HL-60/S4 treated with retinoic acid at 250 ng/mL for 4 days and 3 days (cell line): Measurements from ENCODE around the gene TOR4A.
"Not testable (repeated sequence)": the region's sequence is repeated elsewhere in the genome, so short reads cannot be mapped to it uniquely, and the experiment has no call there.

Experiments used
- in situ Hi-C: fragments of 300-500 bp; cut with MboI; formaldehyde crosslinking; loops from 2 replicates; pipeline ENCODE4 v1.7.0; 2022; ENCODE audit warnings: low sequenced_read_pairs

The TOR4A gene

GRCh38 chr9:137237759-137238726 is 39.5 kb upstream of the TOR4A start:
- in situ Hi-C loops, result no loop called here

GRCh38 chr9:137239541-137240200 is 37.9 kb upstream of the TOR4A start:
- in situ Hi-C loops, result not testable (repeated sequence)

GRCh38 chr9:137240318-137240840 is 37.1 kb upstream of the TOR4A start:
- in situ Hi-C loops, result no loop called here

- in situ Hi-C loops, result no loop called here
Measured at GRCh38 chr9:137240841-137241489, 36.6 kb upstream of the TOR4A start, which contains the start of gene TUBB4B. TSS of gene TUBB4B (plus strand) at chr9:137241287. CDS start at chr9:137241361, 74 bp downstream.

- in situ Hi-C loops, result no loop called here
Measured at GRCh38 chr9:137241490-137242268, 35.8 kb upstream of the TOR4A start.

GRCh38 chr9:137242269-137243203 is 35.0 kb upstream of the TOR4A start:
- in situ Hi-C loops, result no loop called here

GRCh38 chr9:137243266-137243625 is 34.3 kb upstream of the TOR4A start:
- in situ Hi-C loops, result not testable (repeated sequence)

- in situ Hi-C loops, result no loop called here
Measured at GRCh38 chr9:137243626-137244485, 33.7 kb upstream of the TOR4A start.

- in situ Hi-C loops, result no loop called here
Measured at GRCh38 chr9:137244486-137245449, 32.8 kb upstream of the TOR4A start.

GRCh38 chr9:137245450-137246421 is 31.8 kb upstream of the TOR4A start:
- in situ Hi-C loops, result no loop called here

- in situ Hi-C loops, result no loop called here
Measured at GRCh38 chr9:137247135-137247915, 30.2 kb upstream of the TOR4A start.

- in situ Hi-C loops, result no loop called here
Measured at GRCh38 chr9:137247916-137248175, 29.7 kb upstream of the TOR4A start.

- in situ Hi-C loops, result no loop called here
Measured at GRCh38 chr9:137250329-137251193, 27.0 kb upstream of the TOR4A start.

GRCh38 chr9:137251194-137251461 is 26.4 kb upstream of the TOR4A start, which contains the start of gene STPG3:
TSS of gene STPG3 (plus strand) at chr9:137251286. CDS start at chr9:137251287, 1 bp downstream.
- in situ Hi-C loops, result no loop called here
